Body of pancreas (tissue), 4 donors: Measurements from ENCODE around the gene MFAP5.

Experiments used
- CTCF ChIP-seq, 7 experiments: fragments of 450-650 bp in 4 of 7; fragments of 200-600 bp in 3 of 7; sonication (generic) in 3 of 7; IDR thresholded peaks; one replicate each; pipeline ENCODE4 v1.5.1; 2016 to 2019; ENCODE audit warnings: antibody characterized with exemption in 7 of 7
- POLR2A ChIP-seq, 3 donors: fragments of 450-650 bp; IDR thresholded peaks; one replicate each; pipeline ENCODE4 v1.6.1; 2016; ENCODE audit warnings: antibody characterized with exemption in 3 of 3, mild to moderate bottlenecking in 2 of 3

DNA sequence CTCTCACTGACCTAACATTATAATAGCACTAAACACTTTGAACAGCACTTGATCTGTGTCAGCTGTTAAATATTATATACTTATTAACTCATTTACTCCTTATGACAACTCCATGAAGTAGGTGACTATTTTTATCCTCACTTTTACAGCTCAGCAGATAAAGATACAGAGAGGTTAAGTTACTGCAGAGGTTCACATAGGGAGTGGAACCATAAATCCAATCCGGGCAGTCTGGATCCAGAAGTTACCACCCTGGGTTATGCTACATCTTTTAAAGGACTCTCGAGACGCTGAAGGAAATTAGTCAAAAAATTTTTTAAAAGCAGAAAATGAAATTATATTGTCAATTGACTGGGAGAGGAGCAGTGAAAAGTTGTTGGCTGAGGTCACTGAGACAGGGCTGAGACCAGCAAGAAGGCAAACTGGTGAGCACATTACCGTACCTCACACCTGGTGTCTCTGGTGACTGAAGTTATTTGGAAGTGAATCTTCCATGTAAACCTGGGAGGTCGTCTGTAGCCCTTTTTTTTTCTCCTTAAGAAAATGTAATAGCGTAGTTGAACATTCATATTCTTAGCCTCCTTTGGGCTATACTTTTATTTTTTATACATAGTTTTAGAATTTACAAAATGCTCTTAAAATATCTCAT is 33.9 kb upstream of the MFAP5 start:
- TF ChIP-seq CTCF (IDR thresholded peaks at IDR 0.05) = no peak
- TF ChIP-seq POLR2A (IDR thresholded peaks at IDR 0.05) = no peak
